ENCODE data around the gene RFX3. TPM values are rescaled to one million over a fixed set of nuclear protein-coding genes. Genes with fewer than 3 reads are reported as not detected.

RFX3 gene
- total and polyA plus RNA-seq, 8 donors: 10.5 to 26.2 (median 17.4) TPM

GRCh38 chr9:3433066-3433465 is 92.7 kb downstream of the RFX3 start:
- DNase-seq (no peak), ATAC-seq (peak; percentile 19)
- Histone ChIP-seq H3K27ac (no peak overlapping the region), H3K36me3 (no peaks in the 10 kb centered on the region), H3K9me3 (no peaks in the 10 kb centered on the region), H3K4me1 (peaks cover 0 to 14% of the 10 kb centered on the region in 2 donors), H3K4me3 (no peak overlapping the region), H3K27me3 (no peaks in the 10 kb centered on the region)
- no peak for TF ChIP-seq CTCF (IDR thresholded peaks at IDR 0.05)
- intact Hi-C loops (cut with DNase I): no loop called here

DNA sequence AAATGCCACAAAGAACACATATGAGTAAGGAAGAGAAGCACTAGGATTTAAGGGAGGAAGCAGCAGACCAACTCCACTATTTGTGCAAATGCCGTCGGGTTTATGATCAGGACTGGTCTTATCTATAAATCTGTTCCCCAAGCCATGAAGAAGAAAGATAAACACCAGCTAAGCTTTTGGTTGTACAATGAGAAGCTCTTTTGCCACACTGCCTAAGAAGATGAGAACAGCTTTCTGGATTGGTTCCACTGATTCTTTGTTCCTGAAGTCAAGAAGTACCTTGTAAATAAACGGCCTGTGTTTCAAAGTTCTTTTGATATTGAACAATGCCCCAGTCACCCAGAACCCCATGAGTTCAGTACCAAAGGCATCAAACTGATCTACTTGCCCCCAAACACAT is 93.9 kb downstream of the RFX3 start:
- TF ChIP-seq CTCF (IDR thresholded peaks at IDR 0.05): no peak
- Histone ChIP-seq H3K9me3 (no peaks in the 10 kb centered on the region), H3K4me3 (no peak overlapping the region), H3K27ac (no peak overlapping the region), H3K4me1 (peaks cover 0 to 14% of the 10 kb centered on the region in 2 donors), H3K36me3 (no peaks in the 10 kb centered on the region), H3K27me3 (no peaks in the 10 kb centered on the region)
- ATAC-seq: no peak
- intact Hi-C loops (cut with DNase I): no loop called here
- no peak for DNase-seq

DNA sequence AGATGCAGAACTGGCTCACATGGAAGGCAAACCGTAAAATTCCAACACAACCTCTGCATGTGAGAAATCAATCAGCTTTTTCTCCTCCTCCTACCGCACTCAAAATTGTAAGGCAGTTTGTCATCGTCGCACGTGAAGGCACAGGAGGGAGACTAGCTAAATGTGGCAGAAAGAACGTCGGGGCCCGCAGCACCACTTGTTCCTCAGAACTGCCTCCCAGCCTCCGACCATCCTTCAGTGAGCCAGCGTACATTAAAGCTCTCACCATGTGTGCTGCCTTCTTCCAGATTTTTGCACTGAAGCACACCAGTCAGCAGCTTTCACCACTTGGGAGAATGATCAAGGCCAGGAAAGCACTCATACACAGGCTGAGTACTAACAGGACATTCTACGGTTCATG is 105.9 kb downstream of the RFX3 start:
- H3K4me3 ChIP-seq: no peak overlapping the region
- H3K4me1 ChIP-seq: no peaks in the 10 kb centered on the region
- H3K27ac ChIP-seq: no peak overlapping the region
- peak in 1 of 4 donors; percentile 22 for DNase-seq
- TF ChIP-seq CTCF (IDR thresholded peaks at IDR 0.05): no peak
- H3K27me3 ChIP-seq: no peaks in the 10 kb centered on the region
- intact Hi-C loops (cut with DNase I): no loop called here
- peaks cover 0 to 5% of the 10 kb centered on the region in 2 donors for H3K9me3 ChIP-seq
- no peak for ATAC-seq
- no peaks in the 10 kb centered on the region for H3K36me3 ChIP-seq

DNA sequence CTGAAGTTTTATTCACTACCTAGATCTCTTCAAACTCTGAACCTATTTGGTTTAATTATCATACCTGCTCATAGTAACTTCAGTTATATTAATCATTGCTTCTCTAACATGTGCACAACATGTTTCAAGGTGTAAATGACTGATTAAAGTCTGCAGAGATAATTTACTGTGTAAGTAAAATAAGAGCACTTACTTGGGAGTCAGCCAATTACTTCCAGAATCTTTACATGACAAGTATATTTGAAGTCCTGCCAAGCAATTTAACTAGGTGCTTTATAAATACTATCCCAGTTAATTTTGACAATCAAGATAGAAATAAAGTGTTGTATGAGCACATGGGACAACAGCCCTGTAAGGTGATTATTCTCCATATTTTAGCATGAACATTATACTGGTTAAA is 109.9 kb downstream of the RFX3 start:
- Histone ChIP-seq H3K4me3 (no peak overlapping the region), H3K9me3 (no peaks in the 10 kb centered on the region), H3K4me1 (no peaks in the 10 kb centered on the region), H3K36me3 (no peaks in the 10 kb centered on the region), H3K27me3 (no peaks in the 10 kb centered on the region), H3K27ac (no peak overlapping the region)
- ATAC-seq (no peak), DNase-seq (no peak)
- intact Hi-C loops (cut with DNase I): no loop called here
- TF ChIP-seq CTCF (IDR thresholded peaks at IDR 0.05): no peak

GRCh38 chr9:3413984-3414383 is 111.8 kb downstream of the RFX3 start:
- Histone ChIP-seq H3K27me3 (no peaks in the 10 kb centered on the region), H3K9me3 (no peaks in the 10 kb centered on the region), H3K4me3 (no peak overlapping the region), H3K36me3 (no peaks in the 10 kb centered on the region), H3K27ac (no peak overlapping the region), H3K4me1 (no peaks in the 10 kb centered on the region)
- DNase-seq (no peak), ATAC-seq (no peak)
- no peak for TF ChIP-seq CTCF (IDR thresholded peaks at IDR 0.05)
- intact Hi-C loops (cut with DNase I): no loop called here

All from left lung (tissue), 10 donors.